Memory B cell (primary cell): ENCODE results near the gene RABL6.

ENCODE experiments used
- ATAC-seq: fragments of 150-1000 bp; cut with Tn5 transposase; 2 replicates; pipeline ENCODE4 v1.10.0; 2021; ENCODE audit warnings: low read depth, mild to moderate bottlenecking, moderate library complexity
- DNase-seq, 2 donors: peaks; one replicate each; pipeline ENCODE4 v3.0.0; 2022; ENCODE audit warnings: low spot score in 2 of 2
- H3K27ac Mint-ChIP-seq: one replicate; pipeline ENCODE4 v1.8.0; 2022; ENCODE audit warnings: mild to moderate bottlenecking, moderate library complexity, mixed read lengths
- H3K27me3 Mint-ChIP-seq: one replicate; pipeline ENCODE4 v1.8.0; 2022; ENCODE audit warnings: mixed read lengths
- H3K36me3 Mint-ChIP-seq: one replicate; pipeline ENCODE4 v1.8.0; 2022; ENCODE audit warnings: mild to moderate bottlenecking, mixed read lengths
- H3K4me1 Mint-ChIP-seq: one replicate; pipeline ENCODE4 v1.8.0; 2022; ENCODE audit warnings: mixed read lengths
- H3K4me3 Mint-ChIP-seq: one replicate; pipeline ENCODE4 v1.8.0; 2022; ENCODE audit warnings: mild to moderate bottlenecking, moderate library complexity, mixed read lengths
- H3K9me3 Mint-ChIP-seq: one replicate; pipeline ENCODE4 v1.8.0; 2022; ENCODE audit warnings: mixed read lengths

RABL6 gene

GRCh38 chr9:136806631-136807201, 1.0 kb upstream of the RABL6 start:
- H3K4me1 Mint-ChIP-seq: peaks cover 18% of the 10 kb centered on the region
- DNase-seq (no peak), ATAC-seq (no peak)
- peak overlapping the region; percentile 94 for H3K27ac Mint-ChIP-seq
- peaks cover 12% of the 10 kb centered on the region for H3K36me3 Mint-ChIP-seq
- H3K27me3 Mint-ChIP-seq: peaks cover 4% of the 10 kb centered on the region
- no peaks in the 10 kb centered on the region for H3K9me3 Mint-ChIP-seq
- H3K4me3 Mint-ChIP-seq: peak overlapping the region; percentile 93

GRCh38 chr9:136808075-136808805, 492 bp downstream of the RABL6 start:
- H3K27ac Mint-ChIP-seq: peak overlapping the region; percentile 68

GRCh38 chr9:136808806-136809158, 1.0 kb downstream of the RABL6 start:
- Mint-ChIP-seq H3K36me3 (peaks cover 15% of the 10 kb centered on the region), H3K4me3 (peak overlapping the region; percentile 86), H3K4me1 (peaks cover 21% of the 10 kb centered on the region), H3K27ac (peak overlapping the region; percentile 68), H3K9me3 (no peaks in the 10 kb centered on the region), H3K27me3 (no peaks in the 10 kb centered on the region)
- ATAC-seq (no peak), DNase-seq (no peak)

More at GRCh38 chr9:136808075-136808805, 492 bp downstream of the RABL6 start:
- Mint-ChIP-seq H3K27me3 (no peaks in the 10 kb centered on the region), H3K4me1 (peaks cover 18% of the 10 kb centered on the region), H3K4me3 (peak overlapping the region; percentile 86), H3K9me3 (no peaks in the 10 kb centered on the region), H3K36me3 (peaks cover 15% of the 10 kb centered on the region)
- ATAC-seq (peak; percentile 47), DNase-seq (peak in 1 of 2 donors; percentile 24)

- Mint-ChIP-seq H3K27ac (peak overlapping the region; percentile 13), H3K36me3 (peaks cover 20% of the 10 kb centered on the region), H3K9me3 (no peaks in the 10 kb centered on the region), H3K27me3 (no peaks in the 10 kb centered on the region), H3K4me3 (no peak overlapping the region), H3K4me1 (peaks cover 19% of the 10 kb centered on the region)
- DNase-seq: no peak
- ATAC-seq: no peak
Observed at GRCh38 chr9:136814725-136815421, 7.1 kb downstream of the RABL6 start.

- Mint-ChIP-seq H3K4me3 (no peak overlapping the region), H3K36me3 (peaks cover 20% of the 10 kb centered on the region), H3K4me1 (peaks cover 19% of the 10 kb centered on the region), H3K9me3 (no peaks in the 10 kb centered on the region), H3K27ac (peak overlapping the region; percentile 13), H3K27me3 (no peaks in the 10 kb centered on the region)
- ATAC-seq (no peak), DNase-seq (no peak)
Observed at GRCh38 chr9:136815422-136815782, 7.7 kb downstream of the RABL6 start.

- ATAC-seq: no peak
- H3K4me3 Mint-ChIP-seq: peak overlapping the region; percentile 34
Observed at GRCh38 chr9:136820971-136821825, 13.4 kb downstream of the RABL6 start.

GRCh38 chr9:136821826-136822544, 14.2 kb downstream of the RABL6 start:
- DNase-seq (no peak), ATAC-seq (no peak)
- Mint-ChIP-seq H3K27ac (no peak overlapping the region), H3K4me3 (no peak overlapping the region), H3K4me1 (peaks cover 7% of the 10 kb centered on the region), H3K36me3 (peaks cover 5% of the 10 kb centered on the region), H3K27me3 (no peaks in the 10 kb centered on the region), H3K9me3 (no peaks in the 10 kb centered on the region)

More at GRCh38 chr9:136820971-136821825, 13.4 kb downstream of the RABL6 start:
- H3K9me3 Mint-ChIP-seq: no peaks in the 10 kb centered on the region
- peaks cover 7% of the 10 kb centered on the region for H3K4me1 Mint-ChIP-seq
- H3K36me3 Mint-ChIP-seq: peaks cover 7% of the 10 kb centered on the region
- no peak overlapping the region for H3K27ac Mint-ChIP-seq
- no peak for DNase-seq
- no peaks in the 10 kb centered on the region for H3K27me3 Mint-ChIP-seq

GRCh38 chr9:136823136-136824046, 15.6 kb downstream of the RABL6 start:
- Mint-ChIP-seq H3K27ac (no peak overlapping the region), H3K4me3 (no peak overlapping the region), H3K27me3 (no peaks in the 10 kb centered on the region), H3K36me3 (peaks cover 4% of the 10 kb centered on the region), H3K9me3 (no peaks in the 10 kb centered on the region), H3K4me1 (peaks cover 7% of the 10 kb centered on the region)
- ATAC-seq (no peak), DNase-seq (no peak)

GRCh38 chr9:136824496-136825225, 16.9 kb downstream of the RABL6 start:
- ATAC-seq (no peak), DNase-seq (no peak)
- Mint-ChIP-seq H3K27me3 (no peaks in the 10 kb centered on the region), H3K9me3 (no peaks in the 10 kb centered on the region), H3K27ac (no peak overlapping the region), H3K36me3 (peaks cover 2% of the 10 kb centered on the region), H3K4me1 (peaks cover 5% of the 10 kb centered on the region), H3K4me3 (no peak overlapping the region)

GRCh38 chr9:136825295-136826187, 17.8 kb downstream of the RABL6 start:
- ATAC-seq (no peak), DNase-seq (no peak)
- no peak overlapping the region for H3K4me3 Mint-ChIP-seq
- peaks cover 2% of the 10 kb centered on the region for H3K36me3 Mint-ChIP-seq
- H3K9me3 Mint-ChIP-seq: no peaks in the 10 kb centered on the region
- H3K4me1 Mint-ChIP-seq: peaks cover 5% of the 10 kb centered on the region
- no peaks in the 10 kb centered on the region for H3K27me3 Mint-ChIP-seq
- no peak overlapping the region for H3K27ac Mint-ChIP-seq

- no peak for ATAC-seq
- Mint-ChIP-seq H3K27me3 (no peaks in the 10 kb centered on the region), H3K4me3 (no peak overlapping the region), H3K36me3 (peaks cover 4% of the 10 kb centered on the region), H3K27ac (no peak overlapping the region), H3K9me3 (no peaks in the 10 kb centered on the region), H3K4me1 (peaks cover 2% of the 10 kb centered on the region)
- no peak for DNase-seq
Observed at GRCh38 chr9:136826188-136826541, 18.4 kb downstream of the RABL6 start.
